CD14-positive monocyte (primary cell): ENCODE measurements around the gene CEP68. TPM values are rescaled to one million over a fixed set of nuclear protein-coding genes. Genes with fewer than 3 reads are reported as not detected.
"Not testable (repeated sequence)": the region's sequence is repeated elsewhere in the genome, so short reads cannot be mapped to it uniquely, and the experiment has no call there.

Source experiments
- DNase-seq, 3 donors: peaks; one replicate each; pipeline ENCODE4 v3.0.0-alpha.2; 2011 to 2022
- H2AFZ ChIP-seq: 2 replicates; pipeline ENCODE4 v1.6.0; 2012; ENCODE audit warnings: mild to moderate bottlenecking, low read depth, low read length, inconsistent platforms; ENCODE audit not compliant: insufficient read depth, poor library complexity, severe bottlenecking
- H3K27ac ChIP-seq, 2 donors: 1 replicate in 1 of 2; 2 replicates in 1 of 2; pipeline ENCODE4 v1.5.1; 2012 to 2013; ENCODE audit warnings: low read length in 2 of 2, control low read depth in 1 of 2, inconsistent platforms in 1 of 2, low read depth in 1 of 2, mild to moderate bottlenecking in 1 of 2
- H3K27me3 ChIP-seq, 2 donors: one replicate each; pipeline versions ENCODE4 v1.6.0 to v1.6.1; 2011 to 2013; ENCODE audit warnings: low read length in 2 of 2; ENCODE audit not compliant: control insufficient read depth in 2 of 2, insufficient read depth in 2 of 2
- H3K36me3 ChIP-seq, 2 donors: replicated peaks in 1 of 2; 1 replicate in 1 of 2; 2 replicates in 1 of 2; pipeline versions ENCODE4 v1.5.1 to v1.6.1; 2012 to 2013; ENCODE audit warnings: low read length in 2 of 2, control low read depth in 1 of 2, inconsistent platforms in 1 of 2, mild to moderate bottlenecking in 1 of 2; ENCODE audit not compliant: insufficient read depth in 2 of 2, control insufficient read depth in 1 of 2
- H3K4me1 ChIP-seq, 2 donors: 1 replicate in 1 of 2; 2 replicates in 1 of 2; pipeline versions ENCODE4 v1.5.1 to v1.6.1; 2012 to 2013; ENCODE audit warnings: low read length in 2 of 2, control low read depth in 1 of 2, inconsistent platforms in 1 of 2, mild to moderate bottlenecking in 1 of 2, moderate library complexity in 1 of 2; ENCODE audit not compliant: insufficient read depth in 2 of 2, control insufficient read depth in 1 of 2
- H3K4me2 ChIP-seq: replicated peaks from 2 replicates; pipeline ENCODE3; 2012; ENCODE audit warnings: low read length, moderate library complexity, mild to moderate bottlenecking; ENCODE audit not compliant: poor library complexity, severe bottlenecking; ENCODE audit errors: extremely low read depth
- H3K4me3 ChIP-seq, 3 experiments: fragments of 200-600 bp in 1 of 3; sonication (generic) in 1 of 3; replicated peaks in 1 of 3; 1 replicate in 2 of 3; 2 replicates in 1 of 3; pipeline ENCODE4 v1.5.1; 2011 to 2013; ENCODE audit warnings: low read length in 3 of 3, mild to moderate bottlenecking in 3 of 3, control low read depth in 2 of 3, low read depth in 2 of 3, inconsistent platforms in 1 of 3, moderate library complexity in 1 of 3
- H3K79me2 ChIP-seq: 2 replicates; pipeline ENCODE4 v1.6.0; 2012; ENCODE audit warnings: mild to moderate bottlenecking, control low read depth, inconsistent platforms, low read length, moderate library complexity; ENCODE audit not compliant: insufficient read depth
- H3K9ac ChIP-seq: 2 replicates; pipeline ENCODE4 v1.6.0; 2017; ENCODE audit warnings: low read length, mild to moderate bottlenecking; ENCODE audit not compliant: insufficient read depth, poor library complexity, severe bottlenecking
- H3K9me3 ChIP-seq, 2 donors: replicated peaks in 1 of 2; 1 replicate in 1 of 2; 2 replicates in 1 of 2; pipeline versions ENCODE4 v1.5.1 to v1.6.1; 2012 to 2013; ENCODE audit warnings: low read length in 2 of 2, control low read depth in 1 of 2; ENCODE audit not compliant: control insufficient read depth in 1 of 2, insufficient read depth in 1 of 2
- H4K20me1 ChIP-seq: 2 replicates; pipeline ENCODE4 v1.6.0; 2012; ENCODE audit warnings: mild to moderate bottlenecking, low read length, control low read depth, moderate library complexity; ENCODE audit not compliant: insufficient read depth
- H3K27ac Mint-ChIP-seq, 7 donors: one replicate each; pipeline ENCODE4 v1.8.0; 2020; ENCODE audit warnings: mild to moderate bottlenecking in 7 of 7, mixed read lengths in 7 of 7, moderate library complexity in 6 of 7, inconsistent platforms in 2 of 7
- H3K27me3 Mint-ChIP-seq, 3 donors: one replicate each; pipeline ENCODE4 v1.8.0; 2021 to 2022; ENCODE audit warnings: low read depth in 3 of 3, mild to moderate bottlenecking in 3 of 3, mixed read lengths in 3 of 3, moderate library complexity in 3 of 3, inconsistent platforms in 1 of 3
- H3K36me3 Mint-ChIP-seq, 2 donors: one replicate each; pipeline ENCODE4 v1.8.0; 2020; ENCODE audit warnings: mixed read lengths in 2 of 2, inconsistent platforms in 1 of 2, mild to moderate bottlenecking in 1 of 2
- H3K4me1 Mint-ChIP-seq: one replicate; pipeline ENCODE4 v1.8.0; 2020; ENCODE audit warnings: mild to moderate bottlenecking, mixed read lengths
- H3K4me3 Mint-ChIP-seq, 2 donors: one replicate each; pipeline ENCODE4 v1.8.0; 2020; ENCODE audit warnings: mild to moderate bottlenecking in 2 of 2, mixed read lengths in 2 of 2, moderate library complexity in 1 of 2
- H3K9me3 Mint-ChIP-seq, 7 donors: one replicate each; pipeline ENCODE4 v1.8.0; 2020 to 2022; ENCODE audit warnings: mixed read lengths in 7 of 7, mild to moderate bottlenecking in 6 of 7, moderate library complexity in 6 of 7, inconsistent platforms in 2 of 7
- WGBS: methylation state at CpG from one replicate; pipeline ENCODE4 v1.1.5; 2013; ENCODE audit warnings: missing lambda C conversion rate; ENCODE audit not compliant: insufficient coverage; 5-methylcytosine and 5-hydroxymethylcytosine counted together
- intact Hi-C, 2 donors: fragments of 100-400 bp; cut with micrococcal nuclease; formaldehyde crosslinking; loops; one replicate each; pipeline versions ENCODE4 v1.15.0 to v1.15.1; 2023
- polyA plus RNA-seq, 3 donors: library from polyadenylated mRNA; depleted of rRNA in 1 of 3; unstranded in 2 of 3; stranded (reverse) in 1 of 3; fragments of 300-500 nt in 2 of 3; fragments of >200 nt in 1 of 3; fragmentation: Illumina TruSeq in 2 of 3; gene quantifications; 1 replicate in 2 of 3; 2 replicates in 1 of 3; pipeline ENCODE4 v1.2.3, GENCODE V29; 2012 to 2021
- TF ChIP-seq, protein P1 (sequence below): fragments of 200-600 bp; IDR thresholded peaks from one replicate; pipeline ENCODE4 v1.8.0; 2022; ENCODE audit warnings: antibody characterized with exemption, mild to moderate bottlenecking

The CEP68 gene
- polyA plus RNA-seq, 3 donors, result 2.5 to 6.5 (median 2.8) TPM

DNA sequence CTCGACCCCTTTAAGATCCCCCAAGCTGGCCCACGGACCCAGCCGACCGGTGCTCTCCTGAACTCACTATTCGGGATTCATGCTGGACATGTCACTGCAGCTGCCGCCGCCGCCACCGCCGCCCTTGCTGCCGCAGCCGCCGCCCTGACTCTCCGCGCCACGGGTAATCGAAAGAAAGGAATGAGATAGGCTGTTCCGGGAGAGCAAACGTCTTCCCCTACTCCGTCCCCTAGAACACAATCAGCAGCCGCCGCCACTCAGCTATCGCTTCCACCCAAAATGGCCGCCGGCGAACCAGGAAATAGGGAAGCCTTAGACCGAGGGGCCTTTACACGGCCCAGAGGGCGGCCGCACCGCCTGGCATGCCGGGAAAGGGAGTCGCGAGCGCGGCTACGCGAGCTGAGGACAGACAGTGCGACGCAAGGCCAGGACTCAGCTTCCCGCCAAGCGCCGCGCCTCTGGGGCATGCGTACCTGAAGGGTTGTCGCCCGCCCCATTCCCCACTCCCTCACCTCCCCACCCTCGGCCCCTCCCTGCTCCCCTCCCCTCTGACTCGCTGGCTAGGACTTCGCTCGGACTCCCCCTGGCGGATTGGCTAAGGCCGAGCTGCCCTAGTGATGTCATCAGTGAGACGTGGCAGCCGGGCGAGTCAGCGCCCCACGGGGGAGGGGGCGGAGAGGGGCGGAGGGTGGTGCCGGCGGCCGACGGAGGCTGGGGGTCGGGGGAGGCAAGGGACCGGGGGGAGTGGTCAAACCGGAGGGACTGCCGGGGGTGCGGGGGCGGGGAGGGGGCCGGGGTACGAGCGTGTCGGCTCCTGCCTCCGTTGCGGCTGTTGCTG lies 73.8 kb downstream of the CEP68 start, which contains the start of gene RAB1A:
Gene RAB1A, minus strand, starts transcription at position 281 of the 838 bp plus-strand sequence. Its CDS starts 191 bp downstream, at position 90.
- Histone ChIP-seq H3K27me3 (no peaks in the 10 kb centered on the region), H3K27ac (peak within 1 kb of the TSS; percentile 96 to 97), H3K4me3 (peak within 1 kb of the TSS; percentile 96 to 99 (median 98)), H2AFZ (peak within 1 kb of the TSS; percentile 78), H3K36me3 (no peaks in the 10 kb centered on the region), H4K20me1 (peaks cover 44% of the 10 kb centered on the region), H3K79me2 (peaks cover 56% of the 10 kb centered on the region), H3K9me3 (no peaks in the 10 kb centered on the region), H3K9ac (peak within 1 kb of the TSS; percentile 97), H3K4me1 (peaks cover 29 to 38% of the 10 kb centered on the region in 2 donors), H3K4me2 (peak within 1 kb of the TSS; percentile 76)
- Mint-ChIP-seq H3K9me3 (peaks cover 0 to 3% (median 0%) of the 10 kb centered on the region in 7 donors), H3K27ac (peak within 1 kb of the TSS; percentile 97 to 100 (median 100)), H3K36me3 (peaks cover 0 to 4% of the 10 kb centered on the region in 2 donors), H3K27me3 (peaks cover 0 to 7% (median 0%) of the 10 kb centered on the region in 3 donors), H3K4me3 (peak within 1 kb of the TSS; percentile 96 to 99), H3K4me1 (peaks cover 36% of the 10 kb centered on the region)
- TF ChIP-seq, protein P1, sequence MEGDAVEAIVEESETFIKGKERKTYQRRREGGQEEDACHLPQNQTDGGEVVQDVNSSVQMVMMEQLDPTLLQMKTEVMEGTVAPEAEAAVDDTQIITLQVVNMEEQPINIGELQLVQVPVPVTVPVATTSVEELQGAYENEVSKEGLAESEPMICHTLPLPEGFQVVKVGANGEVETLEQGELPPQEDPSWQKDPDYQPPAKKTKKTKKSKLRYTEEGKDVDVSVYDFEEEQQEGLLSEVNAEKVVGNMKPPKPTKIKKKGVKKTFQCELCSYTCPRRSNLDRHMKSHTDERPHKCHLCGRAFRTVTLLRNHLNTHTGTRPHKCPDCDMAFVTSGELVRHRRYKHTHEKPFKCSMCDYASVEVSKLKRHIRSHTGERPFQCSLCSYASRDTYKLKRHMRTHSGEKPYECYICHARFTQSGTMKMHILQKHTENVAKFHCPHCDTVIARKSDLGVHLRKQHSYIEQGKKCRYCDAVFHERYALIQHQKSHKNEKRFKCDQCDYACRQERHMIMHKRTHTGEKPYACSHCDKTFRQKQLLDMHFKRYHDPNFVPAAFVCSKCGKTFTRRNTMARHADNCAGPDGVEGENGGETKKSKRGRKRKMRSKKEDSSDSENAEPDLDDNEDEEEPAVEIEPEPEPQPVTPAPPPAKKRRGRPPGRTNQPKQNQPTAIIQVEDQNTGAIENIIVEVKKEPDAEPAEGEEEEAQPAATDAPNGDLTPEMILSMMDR, result no peak
- peak; percentile 99 to 100 (median 100) for DNase-seq
- WGBS, result under 1% methylated on average over 37 of the region's 76 CpGs
- intact Hi-C loops, result loop anchor here (2.0 to 5.0 kb wide), 3 partner anchors 63 to 97 kb away; partner anchors contain the start of gene ACTR2 (in 1 of the 2)

DNA sequence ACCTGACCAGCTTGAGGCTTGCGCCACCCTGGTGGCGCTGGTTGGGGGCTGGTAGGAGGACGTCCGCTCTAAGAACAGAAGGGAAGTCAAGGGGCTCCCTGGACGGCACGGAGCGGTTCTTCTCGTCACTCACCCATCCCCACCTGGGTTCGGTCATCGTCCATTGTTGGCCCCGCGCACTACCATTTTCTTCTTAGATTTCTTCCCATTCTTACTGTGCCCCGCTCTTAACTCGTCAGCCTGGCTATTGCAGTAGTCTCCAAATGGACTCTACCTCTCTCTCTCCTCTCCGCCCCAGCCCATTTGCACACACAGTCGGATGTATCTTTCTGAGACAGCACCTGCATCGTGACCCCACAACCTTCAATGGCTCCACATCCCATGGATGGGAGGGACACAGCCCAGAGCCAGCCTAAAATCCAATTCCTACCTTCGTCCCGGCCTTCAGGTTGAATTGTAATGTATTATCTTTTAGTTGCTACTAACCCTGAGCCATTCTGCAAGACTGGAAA lies 74.5 kb downstream of the CEP68 start:
- peaks cover 24 to 31% of the 10 kb centered on the region in 2 donors for H3K4me1 ChIP-seq
- no peaks in the 10 kb centered on the region for H3K27me3 ChIP-seq
- peak overlapping the region; percentile 78 for H2AFZ ChIP-seq
- H3K36me3 ChIP-seq, result no peaks in the 10 kb centered on the region
- Mint-ChIP-seq H3K27ac (peak overlapping the region; percentile 96 to 100 (median 100)), H3K4me1 (peaks cover 31% of the 10 kb centered on the region), H3K9me3 (peaks cover 0 to 3% (median 0%) of the 10 kb centered on the region in 7 donors), H3K4me3 (peak overlapping the region; percentile 87 to 96), H3K27me3 (peaks cover 0 to 7% (median 0%) of the 10 kb centered on the region in 3 donors), H3K36me3 (peaks cover 0 to 4% of the 10 kb centered on the region in 2 donors)
- H3K27ac ChIP-seq, result peak overlapping the region; percentile 95 to 97
- intact Hi-C loops, result loop anchor here in 1 of 2 donors (5.0 kb wide), 1 partner anchor 97 kb away; the partner anchor contains the start of gene ACTR2
- peak in 1 of 3 donors; percentile 77 for DNase-seq
- peak overlapping the region; percentile 73 for H3K4me2 ChIP-seq
- WGBS, result 5% methylated on average over 17 of the region's 19 CpGs
- no peaks in the 10 kb centered on the region for H3K9me3 ChIP-seq
- peak overlapping the region; percentile 51 to 89 (median 81) for H3K4me3 ChIP-seq
- TF ChIP-seq, protein P1, result no peak
- H4K20me1 ChIP-seq, result peaks cover 37% of the 10 kb centered on the region
- peaks cover 49% of the 10 kb centered on the region for H3K79me2 ChIP-seq
- peak overlapping the region; percentile 97 for H3K9ac ChIP-seq

- not testable (repeated sequence) for H3K36me3 ChIP-seq, H3K27me3 Mint-ChIP-seq, H3K36me3 Mint-ChIP-seq, H3K27ac ChIP-seq, H3K4me2 ChIP-seq, H2AFZ ChIP-seq, H3K4me1 ChIP-seq, H3K9ac ChIP-seq, H3K4me3 ChIP-seq, H3K9me3 ChIP-seq, H3K9me3 Mint-ChIP-seq, H3K27ac Mint-ChIP-seq, H3K4me3 Mint-ChIP-seq, DNase-seq, H3K27me3 ChIP-seq
- WGBS, result 84% methylated on average over 7 of the region's 15 CpGs
- H3K4me1 Mint-ChIP-seq, result peaks cover 15% of the 10 kb centered on the region
- H3K79me2 ChIP-seq, result peaks cover 27% of the 10 kb centered on the region
- peaks cover 15% of the 10 kb centered on the region for H4K20me1 ChIP-seq
- intact Hi-C loops, result loop anchor here in 1 of 2 donors (5.0 kb wide), 1 partner anchor 94 kb away; the partner anchor contains the start of gene ACTR2
Measured at GRCh38 chr2:65132930-65133329, 76.7 kb downstream of the CEP68 start.
